KG1 (cell line): ENCODE results near the gene TRIP10.

Experiments used
- DNase-seq: peaks from one replicate; lab custom pipeline; 2025; lab: John Stamatoyannopoulos, UW

The TRIP10 gene

GRCh38 chr19:6728346-6728745 lies 11.1 kb upstream of the TRIP10 start:
- DNase-seq: peak; percentile 27

DNA sequence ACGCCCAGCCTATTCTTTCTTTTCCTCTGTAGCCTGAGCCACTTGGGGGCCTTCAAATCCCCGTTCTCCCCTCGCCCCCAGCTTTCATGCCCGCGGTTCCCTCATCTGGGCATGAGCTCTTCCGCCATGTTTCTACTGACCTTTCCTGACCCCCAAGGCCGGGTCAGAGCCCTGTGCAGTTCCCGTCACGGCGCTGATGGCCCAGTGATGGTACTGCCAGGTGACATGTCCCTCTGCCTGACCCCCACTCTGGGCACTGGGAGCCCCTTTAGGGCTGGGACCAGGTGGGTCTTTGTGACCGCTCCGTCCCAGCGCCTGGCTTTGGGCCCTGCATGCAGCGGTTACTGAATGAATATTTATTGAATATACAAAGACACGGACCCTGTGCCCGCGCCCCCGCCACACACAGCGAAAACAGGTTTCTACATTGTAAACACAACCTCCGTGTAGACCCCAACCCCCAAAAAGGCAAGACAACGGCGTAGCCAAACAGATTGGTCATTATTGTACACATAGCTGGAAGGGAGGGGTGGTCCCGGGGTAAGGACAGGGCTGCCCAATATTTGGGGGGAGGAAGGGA lies 9.8 kb upstream of the TRIP10 start:
- DNase-seq: no peak

GRCh38 chr19:6730153-6730804 lies 9.2 kb upstream of the TRIP10 start:
- no peak for DNase-seq

DNA sequence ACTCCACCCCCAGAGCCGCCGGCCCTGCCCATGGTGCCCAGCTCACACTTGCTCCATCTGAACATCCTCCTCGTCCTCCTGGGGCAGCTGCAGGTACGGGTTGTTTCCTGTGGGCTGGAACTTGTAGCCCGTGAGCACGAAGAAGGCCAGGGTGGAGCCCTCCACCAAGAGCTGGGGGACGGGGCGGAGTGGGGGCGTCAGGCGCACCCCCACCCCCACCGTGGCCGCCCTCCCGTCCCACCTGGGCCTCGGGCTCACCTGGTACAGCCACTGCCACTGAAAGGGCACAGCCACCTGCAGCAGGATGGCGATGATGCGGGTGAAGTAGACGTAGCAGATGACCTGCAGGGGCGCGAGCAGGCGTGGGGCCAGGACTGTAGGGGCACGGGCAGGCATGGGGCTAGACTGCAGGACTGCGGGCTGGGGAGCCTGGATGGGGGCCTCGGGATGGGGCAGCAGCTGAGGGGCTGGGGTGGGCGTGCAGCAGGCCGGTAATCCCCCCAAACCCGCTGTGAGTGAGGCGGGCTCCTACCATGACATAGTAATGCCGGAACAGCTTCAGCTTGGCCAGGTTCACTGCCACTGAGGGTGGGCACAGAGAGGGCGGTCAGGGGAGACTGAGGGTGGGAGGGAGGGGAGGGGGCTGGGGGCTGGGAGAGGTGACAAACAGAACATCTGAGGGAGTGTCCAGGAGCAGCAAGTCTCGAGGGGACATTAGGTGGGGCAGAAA lies 8.4 kb upstream of the TRIP10 start:
- no peak for DNase-seq

GRCh38 chr19:6731822-6732221 lies 7.7 kb upstream of the TRIP10 start:
- no peak for DNase-seq

DNA sequence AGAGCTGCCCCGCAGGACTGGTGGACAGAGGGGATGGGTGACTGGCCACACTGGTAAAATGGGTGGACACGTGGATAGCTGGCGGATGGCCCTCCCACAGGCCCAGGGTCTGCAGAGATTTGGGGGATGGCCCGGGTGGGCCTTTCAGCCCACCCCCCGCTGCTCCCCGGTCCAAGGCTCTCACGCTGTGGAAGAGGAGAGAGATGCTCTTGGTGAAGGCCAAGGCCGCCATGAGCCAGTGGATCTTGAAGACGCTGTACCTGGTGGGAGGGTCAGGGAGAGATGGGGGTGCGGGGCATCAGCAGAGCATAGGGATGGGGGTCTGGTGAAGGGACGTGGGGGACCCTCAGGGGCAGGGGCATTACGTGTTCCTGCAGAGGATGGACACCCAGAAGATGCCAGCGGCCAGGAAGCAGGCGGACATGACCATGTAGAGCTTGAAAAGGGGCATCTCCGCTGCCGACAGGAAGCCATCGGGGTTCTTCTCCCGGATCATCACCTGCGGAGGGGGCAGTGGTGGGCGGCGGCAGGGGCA lies 6.6 kb upstream of the TRIP10 start:
- no peak for DNase-seq

DNA sequence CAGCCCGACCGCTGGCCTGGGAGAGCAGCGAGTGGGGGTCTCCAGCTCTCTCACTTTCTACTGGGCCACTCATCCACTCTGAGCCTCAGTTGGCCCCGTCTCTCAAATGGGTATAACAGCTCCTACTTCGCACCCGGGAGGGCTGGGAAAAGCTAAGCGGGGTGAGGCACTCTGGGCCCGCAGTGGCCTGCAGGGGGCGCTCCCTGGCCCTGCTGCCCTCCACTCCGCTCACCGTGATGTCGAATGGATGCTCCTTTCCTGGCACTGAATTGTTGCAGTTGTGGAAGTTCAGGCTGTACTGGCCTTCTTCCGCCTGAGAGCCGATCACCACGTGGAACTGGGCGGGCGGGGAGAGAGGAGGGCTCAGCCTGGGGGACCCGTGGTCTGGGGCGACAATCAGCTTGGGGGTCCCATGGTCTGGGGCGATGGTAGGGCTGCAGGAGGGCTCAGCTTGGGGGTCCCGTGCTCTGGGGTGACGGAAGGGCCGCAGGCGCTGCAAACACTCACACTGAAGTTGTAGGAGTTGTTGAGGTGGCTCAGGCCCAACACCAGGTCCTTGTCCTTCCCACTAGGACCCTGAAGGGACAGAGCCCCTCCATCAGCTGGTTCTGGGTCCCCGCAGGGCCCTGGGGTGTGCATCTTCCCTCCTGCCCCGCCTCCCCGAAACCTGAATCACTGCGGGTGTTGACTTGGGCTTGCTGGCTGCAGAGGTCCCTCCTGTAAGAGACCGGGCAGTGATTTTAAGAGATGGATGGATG lies 6.0 kb upstream of the TRIP10 start:
- DNase-seq: no peak

GRCh38 chr19:6734096-6734696 lies 5.3 kb upstream of the TRIP10 start:
- DNase-seq: no peak

GRCh38 chr19:6735181-6735911 lies 4.1 kb upstream of the TRIP10 start:
- no peak for DNase-seq

DNA sequence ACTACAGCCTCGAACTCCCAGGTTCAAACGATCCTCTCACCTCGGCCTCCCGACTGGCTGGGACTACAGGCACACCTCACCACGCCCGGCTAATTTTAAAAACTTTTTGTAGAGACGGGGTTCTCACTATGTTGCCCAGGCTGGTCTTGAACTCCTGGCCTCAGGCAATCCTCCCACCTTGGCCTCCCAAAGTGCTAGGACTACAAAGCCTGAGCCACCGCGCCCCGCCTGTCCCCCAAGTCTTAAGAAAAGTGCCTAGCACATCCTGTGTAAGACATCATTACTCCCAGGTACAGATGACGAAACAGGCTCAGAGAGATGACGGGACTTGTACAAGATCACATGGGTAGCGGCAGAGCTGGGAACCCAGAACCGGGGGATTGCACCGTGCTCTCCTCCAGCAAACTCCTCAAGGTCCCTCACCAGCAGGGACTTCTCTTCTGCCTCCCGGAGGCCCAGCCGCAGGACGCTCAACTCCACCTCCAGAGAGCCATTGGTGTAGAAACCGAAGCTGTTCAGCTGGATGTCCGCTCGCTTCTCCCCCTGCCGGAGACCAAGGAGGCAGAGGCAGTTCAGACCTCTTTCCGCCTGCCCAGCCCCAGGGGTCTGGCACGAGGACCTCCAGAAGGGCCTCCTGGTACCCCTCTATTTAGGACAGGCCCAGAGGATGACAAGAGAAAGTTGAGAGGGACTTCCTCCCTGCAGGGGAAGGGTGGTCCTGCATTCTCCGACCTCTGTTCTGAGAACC lies 3.1 kb upstream of the TRIP10 start:
- peak; percentile 66 for DNase-seq

GRCh38 chr19:6736917-6737283 lies 2.6 kb upstream of the TRIP10 start:
- DNase-seq: no peak

GRCh38 chr19:6737284-6737872 lies 2.1 kb upstream of the TRIP10 start, which contains the start of gene GPR108:
Gene GPR108, minus strand, starts transcription at chr19:6737580. Its CDS starts 4 bp downstream, at chr19:6737576.
- DNase-seq: peak; percentile 98

DNA sequence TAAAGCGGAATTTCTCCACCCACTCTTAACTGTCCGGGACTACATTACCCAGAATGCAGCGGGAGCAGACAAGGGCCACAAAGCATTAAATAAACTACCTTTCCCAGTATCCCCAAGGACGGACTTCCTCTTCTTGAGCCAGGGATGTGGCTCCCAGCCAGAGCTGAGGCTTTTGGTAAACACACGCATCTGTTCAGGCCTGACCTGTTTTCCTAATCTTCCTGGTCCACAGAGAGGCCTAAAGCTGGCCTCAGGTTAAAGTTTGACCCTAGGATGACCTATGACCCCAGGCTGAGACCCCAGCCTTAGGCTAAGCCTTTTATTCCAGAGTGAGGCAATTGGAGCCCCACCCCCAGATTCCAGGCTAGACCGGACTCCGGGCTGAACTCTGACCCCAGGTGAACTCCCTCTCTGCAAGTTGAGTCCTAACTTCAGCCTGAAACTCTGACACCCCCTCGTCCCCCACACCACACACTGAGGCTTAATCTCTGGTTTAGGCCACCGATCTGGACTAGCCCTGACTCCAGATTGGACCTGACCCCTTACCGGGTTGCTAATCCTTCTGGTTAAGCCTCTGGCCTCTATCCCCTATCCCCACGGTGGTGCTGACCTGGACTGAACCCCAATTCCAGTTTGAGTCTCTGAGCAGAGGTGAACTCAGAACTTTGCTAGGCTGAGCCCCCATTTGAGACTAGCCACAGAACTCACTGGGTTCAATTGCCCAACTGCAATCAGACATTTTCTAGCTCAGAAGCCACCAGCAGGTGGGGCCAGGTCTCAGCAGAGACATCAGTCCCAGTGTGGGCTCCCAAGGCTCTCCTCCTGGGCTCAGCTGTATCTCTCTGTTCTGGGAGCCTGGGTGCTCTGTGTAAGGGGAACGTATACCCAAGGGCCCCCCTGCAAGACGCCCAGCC lies 1.4 kb upstream of the TRIP10 start:
- peak; percentile 75 for DNase-seq

DNA sequence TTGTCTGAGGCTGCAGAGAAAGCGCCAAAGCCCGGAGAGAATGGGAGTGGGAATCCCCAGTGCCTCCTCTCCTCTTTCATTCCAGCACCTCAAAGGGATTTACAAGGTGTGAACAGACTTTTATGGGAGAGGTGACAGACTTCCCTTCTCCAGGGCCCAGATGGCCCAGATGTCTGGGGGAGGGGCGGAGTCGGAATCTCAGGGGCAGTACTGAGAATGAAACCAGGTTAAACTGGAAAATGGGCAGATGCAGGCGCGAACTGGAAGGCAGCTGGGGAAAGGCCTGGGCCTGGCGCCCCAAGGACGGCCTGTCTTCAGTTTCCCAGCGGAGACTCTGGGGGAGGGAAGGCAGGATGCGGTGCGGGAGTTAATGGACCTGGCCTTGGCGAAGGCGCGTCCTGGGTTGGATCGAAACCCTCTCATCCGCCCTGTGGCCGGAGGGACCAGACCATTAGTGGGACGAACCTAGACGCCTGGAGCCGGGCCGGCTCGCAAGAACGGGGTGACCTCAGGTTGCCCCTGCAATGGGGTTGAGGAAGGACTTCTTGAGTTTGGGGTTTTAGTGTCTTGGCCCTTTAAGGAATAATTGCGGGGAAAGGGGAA lies 592 bp upstream of the TRIP10 start:
- DNase-seq: no peak

GRCh38 chr19:6739883-6740588 lies 556 bp downstream of the TRIP10 start:
- no peak for DNase-seq

GRCh38 chr19:6740589-6741343 lies 1.3 kb downstream of the TRIP10 start:
- DNase-seq: no peak

- DNase-seq: no peak
Measured at GRCh38 chr19:6743066-6743465, 3.6 kb downstream of the TRIP10 start.
